Sigmoid colon (tissue), 7 donors: ENCODE data around the gene NDUFA13. TPM values are rescaled to one million over a fixed set of nuclear protein-coding genes. Genes with fewer than 3 reads are reported as not detected.

ENCODE experiments used
- DNase-seq: peaks from one replicate; pipeline ENCODE4 v3.0.0-alpha.2; 2019
- H3K27ac ChIP-seq, 4 donors: fragments of 200-600 bp; sonication (generic); one replicate each; pipeline ENCODE4 v1.5.1; 2016 to 2019; ENCODE audit warnings: mild to moderate bottlenecking in 1 of 4
- H3K27me3 ChIP-seq, 3 donors: fragments of 200-600 bp; sonication (generic); one replicate each; pipeline ENCODE4 v1.5.1; 2019; ENCODE audit warnings: mild to moderate bottlenecking in 1 of 3
- H3K36me3 ChIP-seq, 4 donors: fragments of 200-600 bp; sonication (generic); one replicate each; pipeline ENCODE4 v1.5.1; 2016 to 2019
- H3K4me1 ChIP-seq, 4 donors: fragments of 200-600 bp; sonication (generic); one replicate each; pipeline ENCODE4 v1.5.1; 2017 to 2019
- H3K4me3 ChIP-seq, 4 donors: fragments of 200-600 bp; sonication (generic); one replicate each; pipeline ENCODE4 v1.5.1; 2017 to 2019; ENCODE audit warnings: mild to moderate bottlenecking in 2 of 4, moderate library complexity in 1 of 4
- H3K9me3 ChIP-seq, 4 donors: fragments of 200-600 bp in 3 of 4; sonication (generic) in 3 of 4; one replicate each; pipeline versions ENCODE4 v1.5.1 to v1.6.1; 2013 to 2019
- EP300 ChIP-seq, 4 donors: sonication (generic); formaldehyde crosslinking; IDR thresholded peaks; one replicate each; pipeline ENCODE4 v1.6.1; 2017; ENCODE audit warnings: antibody characterized with exemption in 4 of 4
- POLR2A ChIP-seq, 2 donors: fragments of 450-650 bp; IDR thresholded peaks; one replicate each; pipeline ENCODE4 v1.6.1; 2016; ENCODE audit warnings: antibody characterized with exemption in 2 of 2, mild to moderate bottlenecking in 2 of 2, moderate library complexity in 2 of 2
- POLR2AphosphoS5 ChIP-seq, 4 donors: sonication (generic); formaldehyde crosslinking; IDR thresholded peaks; one replicate each; pipeline ENCODE4 v1.6.1; 2017; ENCODE audit warnings: antibody characterized with exemption in 4 of 4
- WGBS, 2 donors: extraction: QIAGEN DNeasy Blood & Tissue Kit; methylation state at CpG; one replicate each; pipeline ENCODE4 v1.1.7; 2013; 5-methylcytosine and 5-hydroxymethylcytosine counted together
- intact Hi-C: fragments of 100-400 bp; cut with DNase I; formaldehyde crosslinking; loops from one replicate; pipeline ENCODE4 v1.15.1; 2023
- polyA plus RNA-seq, 3 donors: library from polyadenylated mRNA; stranded (reverse); fragments of 200-250 nt; gene quantifications; one replicate each; pipeline ENCODE4 v1.2.3, GENCODE V29; 2013
- total RNA-seq, 4 donors: library from RNA; depleted of rRNA; stranded (reverse); fragments of >200 nt; gene quantifications; one replicate each; pipeline ENCODE4 v1.1.0, GENCODE V29; 2016
- TF ChIP-seq, protein P1 (sequence below), 4 experiments: fragments of 450-650 bp in 3 of 4; fragments of 200-600 bp in 1 of 4; IDR thresholded peaks; one replicate each; pipeline ENCODE4 v1.5.1; 2016 to 2019; ENCODE audit warnings: antibody characterized with exemption in 4 of 4, mild to moderate bottlenecking in 3 of 4, moderate library complexity in 2 of 4
- donor health status: healthy with polysubstance abuse.
- donor health status: Bipolar disorder and iron deficiency.
- donor health status: healthy.

Gene NDUFA13
- total and polyA plus RNA-seq, 7 donors = 31.3 to 339 (median 110) TPM

DNA sequence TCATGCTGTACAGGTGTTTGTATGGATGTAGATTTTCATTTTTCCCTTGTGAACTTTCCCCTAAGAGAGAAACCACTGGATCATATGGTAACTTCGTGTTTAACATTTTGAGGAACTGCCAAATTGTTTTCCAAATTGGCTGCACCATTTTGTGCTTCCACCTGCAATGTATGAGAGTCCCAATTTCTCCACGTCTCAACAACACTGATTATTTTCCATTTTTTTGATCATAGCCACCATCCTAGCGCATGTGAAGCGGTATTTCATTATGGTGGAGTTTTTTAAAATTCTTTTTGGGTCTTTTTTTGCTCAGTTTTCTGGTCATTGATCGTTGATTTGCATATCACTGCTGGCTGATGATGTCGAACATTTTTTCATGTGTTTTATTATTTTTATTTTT lies 5.0 kb downstream of the NDUFA13 start:
- H3K4me1 ChIP-seq = peaks cover 0 to 38% (median 31%) of the 10 kb centered on the region in 4 donors
- no peaks in the 10 kb centered on the region for H3K9me3 ChIP-seq
- no peaks in the 10 kb centered on the region for H3K27me3 ChIP-seq
- DNase-seq = no peak
- WGBS, 2 donors = 82 to 87% methylated on average over 6 of the region's 6 CpGs
- TF ChIP-seq POLR2AphosphoS5 (IDR thresholded peaks at IDR 0.05) (no peak), POLR2A (IDR thresholded peaks at IDR 0.05) (no peak), EP300 (IDR thresholded peaks at IDR 0.05) (no peak)
- TF ChIP-seq, protein P1, sequence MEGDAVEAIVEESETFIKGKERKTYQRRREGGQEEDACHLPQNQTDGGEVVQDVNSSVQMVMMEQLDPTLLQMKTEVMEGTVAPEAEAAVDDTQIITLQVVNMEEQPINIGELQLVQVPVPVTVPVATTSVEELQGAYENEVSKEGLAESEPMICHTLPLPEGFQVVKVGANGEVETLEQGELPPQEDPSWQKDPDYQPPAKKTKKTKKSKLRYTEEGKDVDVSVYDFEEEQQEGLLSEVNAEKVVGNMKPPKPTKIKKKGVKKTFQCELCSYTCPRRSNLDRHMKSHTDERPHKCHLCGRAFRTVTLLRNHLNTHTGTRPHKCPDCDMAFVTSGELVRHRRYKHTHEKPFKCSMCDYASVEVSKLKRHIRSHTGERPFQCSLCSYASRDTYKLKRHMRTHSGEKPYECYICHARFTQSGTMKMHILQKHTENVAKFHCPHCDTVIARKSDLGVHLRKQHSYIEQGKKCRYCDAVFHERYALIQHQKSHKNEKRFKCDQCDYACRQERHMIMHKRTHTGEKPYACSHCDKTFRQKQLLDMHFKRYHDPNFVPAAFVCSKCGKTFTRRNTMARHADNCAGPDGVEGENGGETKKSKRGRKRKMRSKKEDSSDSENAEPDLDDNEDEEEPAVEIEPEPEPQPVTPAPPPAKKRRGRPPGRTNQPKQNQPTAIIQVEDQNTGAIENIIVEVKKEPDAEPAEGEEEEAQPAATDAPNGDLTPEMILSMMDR (IDR thresholded peaks at IDR 0.05) = no peak
- no peak overlapping the region for H3K27ac ChIP-seq
- H3K4me3 ChIP-seq = no peak overlapping the region
- intact Hi-C loops = no loop called here
- peaks cover 0 to 50% (median 4%) of the 10 kb centered on the region in 4 donors for H3K36me3 ChIP-seq

GRCh38 chr19:19523177-19523576 lies 7.2 kb downstream of the NDUFA13 start:
- Histone ChIP-seq H3K4me1 (peaks cover 0 to 23% (median 15%) of the 10 kb centered on the region in 4 donors), H3K27ac (no peak overlapping the region), H3K27me3 (no peaks in the 10 kb centered on the region), H3K9me3 (no peaks in the 10 kb centered on the region), H3K4me3 (no peak overlapping the region), H3K36me3 (peaks cover 0 to 72% (median 8%) of the 10 kb centered on the region in 4 donors)
- no peak for TF ChIP-seq POLR2AphosphoS5 (IDR thresholded peaks at IDR 0.05)
- no peak for TF ChIP-seq POLR2A (IDR thresholded peaks at IDR 0.05)
- no peak for TF ChIP-seq EP300 (IDR thresholded peaks at IDR 0.05)
- TF ChIP-seq, protein P1 (IDR thresholded peaks at IDR 0.05) = no peak
- intact Hi-C loops = no loop called here
- 93 to 95% methylated on average over 3 of the region's 3 CpGs for WGBS, 2 donors
- no peak for DNase-seq

- no peak for DNase-seq
- H3K27me3 ChIP-seq = no peaks in the 10 kb centered on the region
- WGBS, 2 donors = 86 to 91% methylated on average over 7 of the region's 7 CpGs
- no peak overlapping the region for H3K27ac ChIP-seq
- H3K4me1 ChIP-seq = peaks cover 0 to 26% (median 16%) of the 10 kb centered on the region in 4 donors
- no peak overlapping the region for H3K4me3 ChIP-seq
- intact Hi-C loops = no loop called here
- no peaks in the 10 kb centered on the region for H3K9me3 ChIP-seq
- peaks cover 0 to 68% (median 8%) of the 10 kb centered on the region in 4 donors for H3K36me3 ChIP-seq
- TF ChIP-seq POLR2AphosphoS5 (IDR thresholded peaks at IDR 0.05) (no peak), EP300 (IDR thresholded peaks at IDR 0.05) (no peak), POLR2A (IDR thresholded peaks at IDR 0.05) (no peak)
- TF ChIP-seq, protein P1 (IDR thresholded peaks at IDR 0.05) = no peak
Observed at GRCh38 chr19:19524053-19524452, 8.0 kb downstream of the NDUFA13 start.

DNA sequence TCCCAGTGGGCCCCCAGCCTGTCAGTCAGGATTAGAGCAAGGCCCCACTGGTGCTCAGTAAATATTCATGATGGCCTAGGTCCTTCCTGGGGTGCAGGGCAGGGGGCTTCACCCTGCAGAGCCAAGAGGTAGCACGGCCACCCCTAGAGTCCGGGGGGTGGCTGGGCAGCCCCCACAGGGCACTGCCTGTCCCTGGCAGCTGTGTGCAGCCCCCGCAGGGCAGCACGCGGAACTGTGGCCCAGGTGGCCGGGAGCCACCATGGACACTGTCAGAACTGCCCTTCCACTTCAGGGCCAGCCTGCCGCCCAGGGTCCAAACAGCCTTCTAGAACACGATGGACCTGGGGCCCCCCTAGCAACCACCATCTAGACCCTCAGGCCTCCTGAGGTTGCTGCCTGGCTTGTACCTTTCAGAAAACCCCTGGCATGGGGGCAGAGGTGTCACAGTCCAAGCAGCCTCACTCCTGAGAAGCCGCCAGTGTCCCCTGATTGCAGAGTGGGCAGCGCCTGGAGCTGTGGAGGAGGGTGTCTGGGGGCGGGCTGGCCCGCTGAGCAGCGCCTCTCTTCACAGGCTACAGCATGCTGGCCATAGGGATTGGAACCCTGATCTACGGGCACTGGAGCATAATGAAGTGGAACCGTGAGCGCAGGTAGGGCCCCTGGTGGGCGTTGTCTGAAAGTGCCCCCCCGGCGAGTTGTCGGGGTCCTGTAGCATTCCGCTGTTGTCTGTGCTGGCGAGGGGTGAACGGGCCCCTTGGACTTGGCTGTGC lies 9.8 kb downstream of the NDUFA13 start:
- Histone ChIP-seq H3K9me3 (no peaks in the 10 kb centered on the region), H3K4me1 (peaks cover 0 to 23% (median 14%) of the 10 kb centered on the region in 4 donors), H3K27me3 (no peaks in the 10 kb centered on the region), H3K36me3 (peaks cover 0 to 51% (median 8%) of the 10 kb centered on the region in 4 donors), H3K4me3 (no peak overlapping the region), H3K27ac (no peak overlapping the region)
- intact Hi-C loops = no loop called here
- no peak for TF ChIP-seq POLR2A (IDR thresholded peaks at IDR 0.05)
- TF ChIP-seq EP300 (IDR thresholded peaks at IDR 0.05) = no peak
- TF ChIP-seq, protein P1 (IDR thresholded peaks at IDR 0.05) = no peak
- no peak for TF ChIP-seq POLR2AphosphoS5 (IDR thresholded peaks at IDR 0.05)
- DNase-seq = no peak
- WGBS, 2 donors = 90 to 95% methylated on average over 23 of the region's 23 CpGs
